ACHN (cell line): Measurements from ENCODE around the gene ARHGAP11B.
"Not testable (repeated sequence)": the region's sequence is repeated elsewhere in the genome, so short reads cannot be mapped to it uniquely, and the experiment has no call there.

Source experiments
- DNase-seq: peaks from one replicate; pipeline ENCODE4 v3.0.0-alpha.2; 2015
- in situ Hi-C: cut with HindIII; loops from 2 replicates; pipeline ENCODE4 v1.10.0; 2017; ENCODE audit warnings: low sequenced_read_pairs, low pct_ligation_motif_present, low pct_unique_long_range_greater_than_20kb

Gene ARHGAP11B

DNA sequence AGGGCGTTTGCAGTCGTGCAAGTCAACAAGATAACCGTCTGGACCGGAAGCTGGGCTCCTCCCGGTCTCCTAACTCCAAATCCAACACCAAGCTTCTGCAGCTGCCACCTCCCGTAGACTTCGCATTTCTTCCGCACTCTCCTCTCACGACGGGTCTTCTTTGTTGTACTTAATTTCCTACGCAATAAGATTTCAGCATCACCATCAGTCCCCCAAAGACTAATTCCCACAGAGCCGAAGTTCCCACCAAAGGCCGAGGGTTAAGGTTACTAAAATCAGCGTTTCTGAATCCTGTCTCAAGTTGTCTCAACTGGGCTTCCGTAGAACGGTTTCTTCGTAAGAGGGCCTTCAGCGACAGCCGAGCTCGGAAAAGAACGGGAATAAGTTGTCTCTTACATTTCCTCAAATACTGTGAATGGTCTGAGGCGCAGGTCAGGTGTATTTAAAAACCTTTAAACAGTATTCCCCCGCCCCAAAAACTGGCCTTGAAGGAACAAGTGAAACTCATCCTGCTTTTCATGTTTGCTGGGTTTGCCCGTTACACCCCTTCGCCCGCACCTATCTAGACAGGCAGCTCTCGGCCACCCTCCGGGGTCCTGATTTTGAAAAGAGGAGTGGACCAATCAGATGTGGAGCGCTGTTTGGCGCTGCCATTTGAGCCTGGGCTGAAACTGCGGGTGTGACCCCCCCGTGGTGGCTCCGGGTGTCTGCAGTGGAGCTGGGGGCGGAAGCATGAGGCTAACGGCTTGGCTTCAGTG is at the start of gene ARHGAP11B:
ARHGAP11B (plus strand) TSS at position 693 of the 758 bp plus-strand sequence.
- in situ Hi-C loops: not testable (repeated sequence)
- peak; percentile 93 for DNase-seq

DNA sequence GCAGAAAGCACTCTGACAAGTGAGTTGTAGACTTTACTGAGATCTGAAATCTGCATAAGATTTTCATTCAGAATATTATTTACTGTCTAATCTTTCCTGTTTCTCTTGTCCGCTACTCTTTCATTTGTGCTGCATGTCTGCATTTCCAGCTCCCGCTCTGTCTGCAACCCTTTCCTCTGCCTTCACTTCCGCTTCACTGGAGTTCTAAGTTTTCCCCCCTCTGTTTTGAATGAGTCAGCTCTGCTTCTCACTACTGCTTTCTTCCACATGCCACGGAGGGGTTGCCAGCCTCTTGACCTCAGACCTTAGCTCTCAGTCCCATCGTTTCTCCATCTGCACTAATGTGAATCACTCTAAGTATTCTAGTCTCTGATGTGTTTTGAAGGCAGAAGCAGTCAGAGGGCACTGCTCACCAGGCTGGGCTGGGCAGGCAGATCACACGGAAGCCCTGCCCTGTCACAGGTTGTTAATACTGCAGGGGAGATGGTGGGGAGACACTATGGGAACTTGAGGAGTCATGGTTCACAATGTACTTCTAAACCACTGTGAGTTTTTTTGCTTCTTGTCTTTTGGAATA is 46.4 kb upstream of the ARHGAP11B start:
- in situ Hi-C loops, DNase-seq: not testable (repeated sequence)

DNA sequence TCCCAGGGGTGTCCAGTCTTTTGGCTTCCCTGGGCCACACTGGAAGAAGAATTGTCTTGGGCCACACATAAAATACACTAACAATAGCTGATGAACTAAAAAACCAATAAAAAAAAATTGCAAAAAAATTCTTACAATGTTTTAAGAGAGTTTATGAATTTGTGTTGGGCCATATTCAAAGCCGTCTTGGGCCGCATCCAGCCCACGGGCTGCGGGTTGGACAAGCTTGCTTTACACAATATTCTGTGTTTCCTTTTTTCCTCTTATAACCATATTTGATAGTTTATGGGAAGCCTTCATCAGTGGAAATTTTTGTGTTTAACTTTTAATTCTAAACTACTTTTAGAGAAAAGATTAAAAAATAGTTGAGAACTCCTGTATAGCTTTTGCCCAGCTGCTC is 45.2 kb upstream of the ARHGAP11B start:
- in situ Hi-C loops, DNase-seq: not testable (repeated sequence)

DNA sequence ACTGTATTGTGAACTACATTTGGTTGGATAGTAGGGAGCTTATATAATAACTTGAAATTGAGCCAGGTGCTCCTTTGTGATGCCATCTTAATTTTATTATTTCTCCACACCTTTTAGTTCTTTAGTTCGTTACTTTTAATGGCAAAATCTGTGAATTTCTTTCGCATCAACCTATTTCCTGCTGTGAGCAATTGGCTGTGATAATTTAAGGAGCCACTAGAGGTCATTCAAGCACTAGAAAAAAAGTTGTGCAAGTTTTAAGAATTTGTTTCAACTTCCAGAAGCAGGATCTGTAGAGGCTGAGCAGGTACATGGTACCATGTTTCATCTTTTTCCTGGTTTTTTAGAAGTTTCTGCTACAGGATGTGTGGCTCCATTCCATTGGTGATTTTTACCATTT is 27.0 kb upstream of the ARHGAP11B start:
- DNase-seq, in situ Hi-C loops: not testable (repeated sequence)

DNA sequence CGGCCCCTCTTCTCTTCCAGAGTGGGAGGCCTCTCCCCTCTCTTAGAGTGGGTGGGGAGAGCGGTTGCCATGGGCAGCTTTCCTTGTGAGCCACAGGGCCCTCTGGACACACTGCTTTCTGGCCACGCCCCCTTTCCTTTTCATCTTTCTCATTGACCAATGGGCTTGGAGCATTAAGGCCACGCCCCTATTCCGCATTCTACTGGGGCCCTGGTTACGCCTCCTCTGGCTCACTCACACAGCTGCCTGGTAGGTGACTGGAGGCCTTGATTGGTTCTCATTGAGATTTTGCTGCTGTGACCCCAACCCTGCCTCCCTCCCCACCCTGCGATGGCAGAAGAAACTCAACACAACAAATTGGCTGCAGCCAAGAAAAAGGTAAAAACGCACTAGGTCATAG is 22.1 kb upstream of the ARHGAP11B start, which contains the start of gene GOLGA8H:
GOLGA8H (plus strand) TSS at position 233 of the 400 bp plus-strand sequence; CDS start at position 331, 98 bp downstream.
- in situ Hi-C loops, DNase-seq: not testable (repeated sequence)

DNA sequence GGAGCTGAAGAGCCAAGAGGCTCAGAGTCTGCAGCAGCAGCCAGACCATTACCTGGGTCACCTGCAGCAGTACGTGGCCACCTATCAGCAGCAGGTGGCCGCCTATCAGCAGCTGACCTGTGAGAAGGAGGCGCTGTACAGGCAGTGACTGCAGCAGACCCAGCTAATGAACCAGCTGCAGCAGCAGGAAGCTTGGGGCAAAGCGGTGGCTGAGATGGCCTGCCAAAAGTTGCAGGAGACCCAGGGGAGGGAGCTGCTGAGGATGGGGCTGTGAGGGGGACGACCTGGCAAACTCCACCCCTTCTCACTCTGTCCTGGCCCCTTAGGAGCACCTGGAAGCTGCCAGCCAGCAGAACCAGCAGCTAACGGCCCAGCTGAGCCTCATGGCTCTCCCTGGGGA is 13.7 kb upstream of the ARHGAP11B start:
- in situ Hi-C loops, DNase-seq: not testable (repeated sequence)

DNA sequence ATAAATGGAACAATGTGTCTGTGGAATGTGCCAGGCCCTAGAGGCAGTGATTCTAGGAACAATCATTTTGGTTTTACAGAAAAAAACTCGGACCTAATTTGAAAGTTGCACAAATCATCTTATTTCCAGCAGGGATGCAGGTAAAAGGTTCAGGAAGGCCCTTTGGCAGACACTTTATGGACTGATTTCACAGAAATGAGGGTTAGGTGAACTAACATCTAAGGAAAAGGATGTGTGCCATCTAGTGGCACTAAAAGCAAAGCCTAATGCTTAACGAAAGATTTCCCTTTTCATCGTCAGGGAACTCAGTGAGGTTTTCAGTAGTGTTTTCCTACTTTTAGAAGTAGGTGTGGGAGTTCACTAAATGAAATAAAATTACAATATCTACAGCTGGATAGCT is 4.6 kb upstream of the ARHGAP11B start:
- in situ Hi-C loops: not testable (repeated sequence)
- DNase-seq: peak; percentile 9

DNA sequence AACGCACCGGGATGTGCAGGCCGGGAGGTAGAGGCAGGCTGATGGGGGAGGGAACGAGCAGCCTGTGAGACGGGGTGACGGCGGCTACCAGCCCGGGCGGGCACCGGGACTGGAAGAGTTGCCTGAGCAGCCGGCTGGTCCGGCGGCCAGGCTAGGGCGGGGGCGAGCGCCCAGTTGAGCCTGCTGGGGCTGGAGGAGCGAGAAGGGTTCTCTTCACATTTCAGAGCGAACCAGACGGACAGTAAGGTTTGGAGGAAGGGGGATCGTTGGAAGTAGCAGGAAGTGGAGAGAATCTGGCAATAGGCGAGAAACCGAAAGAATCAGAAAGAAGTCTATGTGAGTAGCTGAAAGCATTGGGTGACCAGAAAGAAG is 252 bp downstream of the ARHGAP11B start:
- in situ Hi-C loops: not testable (repeated sequence)
- DNase-seq: peak; percentile 30

DNA sequence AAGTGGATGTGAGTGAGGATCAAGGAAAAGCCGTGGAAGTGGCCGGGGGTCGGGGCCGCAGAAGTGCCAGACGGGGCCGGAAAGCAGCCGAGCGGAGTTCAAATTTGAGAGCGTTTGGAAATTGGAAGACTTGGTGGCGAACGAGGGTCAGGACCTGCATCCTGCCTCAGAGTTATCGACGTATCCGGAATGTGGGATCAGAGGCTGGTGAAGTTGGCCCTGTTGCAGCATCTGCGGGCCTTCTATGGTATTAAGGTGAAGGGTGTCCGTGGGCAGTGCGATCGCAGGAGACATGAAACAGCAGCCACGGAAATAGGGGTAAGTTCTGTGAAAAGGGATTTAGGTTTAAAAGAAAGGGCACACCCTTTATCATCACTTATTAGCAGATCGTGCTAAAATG is 704 bp downstream of the ARHGAP11B start:
- in situ Hi-C loops: not testable (repeated sequence)
- DNase-seq: peak; percentile 19

DNA sequence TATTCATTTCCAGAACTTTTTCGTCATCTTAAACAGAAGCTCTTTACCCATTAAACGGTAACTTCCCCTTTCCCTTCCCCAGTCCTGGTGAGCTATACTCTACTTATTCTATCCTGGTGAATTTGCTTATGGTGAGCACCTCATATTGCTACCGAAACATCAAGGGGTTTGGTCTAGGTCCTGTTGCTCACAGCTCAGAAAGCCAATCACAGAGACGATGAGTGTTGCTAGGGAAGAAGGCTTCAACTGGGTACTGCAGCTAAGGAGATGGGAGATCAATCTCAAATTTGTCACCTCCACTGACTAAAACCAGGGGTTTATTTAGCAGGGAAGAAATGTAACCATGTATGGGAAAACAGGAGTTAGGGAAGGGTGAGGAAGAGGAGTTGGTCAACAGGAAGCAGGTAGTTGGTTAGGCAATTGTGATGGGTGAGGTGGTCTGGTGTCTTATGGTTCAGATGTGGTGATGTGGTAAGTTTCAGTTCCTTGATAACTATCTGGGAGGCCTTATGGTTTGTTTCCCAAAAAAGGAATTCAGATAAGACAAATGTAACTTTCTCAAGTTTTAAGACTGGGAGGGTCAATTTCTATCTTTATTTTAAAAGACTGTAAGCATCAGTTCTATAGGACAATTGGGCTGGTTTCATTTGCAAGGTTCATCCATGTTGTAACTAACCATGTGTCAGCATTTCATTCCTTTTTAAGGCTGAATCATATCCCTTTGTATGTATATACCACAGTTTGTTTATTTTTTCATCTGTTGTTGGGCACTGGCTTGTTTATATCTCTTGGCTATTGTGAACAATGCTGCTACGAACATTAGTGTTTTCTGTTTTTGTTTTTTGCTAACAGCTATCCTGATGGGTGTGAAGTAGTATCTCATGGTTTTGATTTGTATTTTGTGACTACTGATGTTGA is 24.3 kb downstream of the ARHGAP11B start:
- no peak for DNase-seq
- in situ Hi-C loops: no loop called here

DNA sequence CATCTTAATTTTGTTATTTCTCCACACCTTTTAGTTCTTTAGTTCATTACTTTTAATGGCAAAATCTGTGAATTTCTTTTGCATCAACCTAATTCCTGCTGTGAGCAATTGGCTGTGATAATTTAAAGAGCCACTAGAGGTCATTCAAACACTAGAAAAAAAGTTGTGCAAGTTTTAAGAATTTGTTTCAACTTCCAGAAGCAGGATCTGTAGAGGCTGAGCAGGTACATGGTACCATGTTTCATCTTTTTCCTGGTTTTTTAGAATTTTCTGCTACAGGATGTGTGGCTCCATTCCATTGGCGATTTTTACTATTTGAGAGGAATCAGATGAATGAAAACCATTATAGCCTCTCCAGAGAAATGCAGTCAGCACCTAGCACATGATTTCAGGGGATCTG is 35.2 kb downstream of the ARHGAP11B start:
- in situ Hi-C loops: not testable (repeated sequence)
- DNase-seq: peak; percentile 9

DNA sequence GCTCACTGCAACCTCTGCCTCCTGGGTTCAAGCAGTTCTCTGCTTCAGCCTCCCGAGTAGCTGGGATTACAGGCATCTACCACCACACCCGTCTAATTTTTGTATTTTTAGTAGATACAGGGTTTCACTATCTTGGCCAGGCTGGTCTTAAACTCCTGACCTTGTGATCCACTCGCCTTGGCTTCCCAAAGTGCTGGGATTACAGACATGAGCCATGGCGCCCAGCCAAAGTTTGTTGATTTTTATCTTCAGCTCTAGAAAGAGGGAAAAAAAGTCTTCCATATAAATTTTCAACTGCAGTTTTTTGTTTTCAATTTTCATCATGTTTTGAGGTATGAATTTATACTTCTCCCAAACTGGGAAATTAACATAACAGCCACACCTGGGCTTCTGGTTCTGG is 43.7 kb downstream of the ARHGAP11B start:
- DNase-seq, in situ Hi-C loops: not testable (repeated sequence)

DNA sequence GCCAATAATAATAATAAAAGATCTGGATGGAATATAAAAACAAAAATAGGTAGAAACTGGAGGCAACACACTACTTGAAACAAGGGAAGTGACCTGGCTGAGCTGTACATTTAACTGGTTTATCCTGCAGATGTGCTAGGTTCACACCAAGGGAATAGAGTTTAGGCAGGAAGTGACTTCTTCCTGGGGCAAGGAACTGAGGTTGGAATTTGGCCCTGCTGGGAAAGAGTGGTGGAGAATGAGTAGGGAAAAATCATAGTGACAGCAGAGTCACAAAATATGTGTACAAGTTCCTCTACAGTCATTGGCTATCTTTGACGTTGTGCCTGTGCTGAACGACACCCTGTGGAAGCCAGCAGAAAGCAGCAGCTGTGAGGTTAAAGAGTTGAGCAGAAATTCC is 44.1 kb downstream of the ARHGAP11B start:
- no peak for DNase-seq
- in situ Hi-C loops: no loop called here

DNA sequence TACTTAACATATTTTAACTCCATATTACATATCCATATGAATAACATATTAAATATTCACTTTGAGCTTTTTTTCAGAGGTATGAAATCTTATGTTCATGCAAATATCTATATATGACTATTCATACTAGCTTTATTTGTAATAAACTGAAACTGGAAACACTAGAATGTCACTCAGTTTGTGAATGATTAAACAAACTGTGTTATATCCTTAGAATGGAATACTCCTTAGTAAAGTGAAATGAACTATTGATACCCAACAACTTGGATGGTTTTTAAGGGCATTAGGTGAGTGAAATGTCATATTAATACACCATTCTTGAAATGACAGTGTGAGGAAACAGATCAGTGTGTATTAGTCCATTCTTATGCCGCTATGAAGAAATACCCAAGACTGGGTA is 45.4 kb downstream of the ARHGAP11B start:
- in situ Hi-C loops: no loop called here
- no peak for DNase-seq

DNA sequence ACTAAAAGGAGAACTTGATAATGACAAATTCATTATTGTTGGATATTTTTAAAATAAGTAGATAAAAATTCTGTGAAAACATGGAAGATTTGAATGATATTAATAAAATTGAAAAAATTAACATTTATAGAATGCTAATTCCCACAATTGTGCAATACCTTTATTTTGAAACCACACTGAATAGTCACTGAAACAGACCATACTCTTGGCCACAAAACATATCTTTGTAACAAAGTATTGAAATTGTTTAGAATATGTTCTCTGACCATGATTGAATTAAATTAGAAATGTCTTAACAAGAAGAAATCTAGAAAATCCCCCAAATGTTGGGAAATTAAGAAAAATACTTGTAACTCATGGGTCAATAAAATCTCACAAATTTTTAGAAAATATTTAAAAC is 49.2 kb downstream of the ARHGAP11B start:
- in situ Hi-C loops: no loop called here

DNA sequence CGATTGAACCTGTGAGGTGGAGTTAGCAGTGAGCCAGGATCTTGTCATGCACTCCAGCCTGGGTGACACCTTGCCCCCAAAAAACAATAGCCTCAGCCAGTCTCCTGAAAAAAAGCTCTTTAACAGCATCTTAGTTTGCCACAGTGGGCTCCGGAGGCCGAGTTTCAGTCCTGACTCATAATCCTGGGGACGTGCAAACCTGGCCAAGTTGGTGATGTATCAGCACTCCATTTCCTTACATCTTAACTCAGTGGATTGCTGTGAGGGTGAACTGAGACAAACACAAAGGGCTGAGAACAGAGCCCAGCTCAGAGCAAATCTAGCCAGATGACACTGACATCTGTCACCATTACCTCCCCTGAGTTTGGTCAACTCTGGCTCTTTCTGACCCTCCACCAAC is 50.0 kb downstream of the ARHGAP11B start:
- DNase-seq, in situ Hi-C loops: not testable (repeated sequence)

More for the DNA sequence above, 49.2 kb downstream of the ARHGAP11B start:
- DNase-seq: no peak

DNA sequence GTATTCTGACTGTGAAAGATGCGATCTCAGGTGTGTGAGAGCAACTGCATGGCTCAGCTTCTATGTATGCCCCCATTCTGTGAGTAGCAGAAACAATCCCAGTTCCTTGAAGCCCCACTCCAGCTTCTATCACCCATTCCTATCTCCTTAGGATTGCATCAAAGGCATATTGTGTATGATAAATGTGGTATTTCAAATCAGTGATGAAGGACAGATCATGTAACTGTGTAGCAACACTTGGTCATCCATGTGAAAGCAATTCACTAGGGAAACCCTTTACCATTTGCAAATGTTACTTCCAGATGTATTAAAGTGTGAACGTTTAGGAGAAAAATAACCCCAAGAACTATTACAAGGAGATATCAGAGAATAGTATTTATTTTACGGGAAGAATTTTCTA is 55.1 kb downstream of the ARHGAP11B start:
- in situ Hi-C loops, DNase-seq: not testable (repeated sequence)

DNA sequence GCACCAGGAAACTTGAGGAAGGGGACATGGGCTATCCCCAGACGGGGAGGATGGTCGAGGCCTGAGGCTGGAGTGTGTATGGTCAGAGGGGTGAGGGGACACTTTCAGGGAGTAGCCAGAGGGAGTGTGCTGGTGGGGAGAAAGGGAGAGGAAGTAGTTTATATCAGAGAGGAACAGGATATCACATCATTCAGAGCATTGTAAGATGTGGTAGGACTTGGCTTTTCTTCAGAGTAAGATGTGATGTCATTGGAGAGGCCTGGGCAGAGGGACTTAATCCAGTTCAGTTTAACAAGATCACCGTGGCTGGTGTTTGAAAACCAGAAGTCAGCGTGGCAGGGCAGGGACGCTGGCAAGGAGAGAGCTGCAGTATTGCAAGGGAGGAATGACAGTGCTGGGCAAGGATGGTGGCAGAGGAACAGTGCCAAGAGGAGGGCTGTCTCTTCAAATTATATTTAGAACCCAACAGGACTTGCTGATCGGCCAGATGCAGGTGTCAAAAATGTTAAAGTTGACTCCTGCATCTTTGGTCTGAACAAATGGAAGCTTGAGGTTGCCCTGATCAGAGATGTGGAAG is 59.9 kb downstream of the ARHGAP11B start:
- in situ Hi-C loops, DNase-seq: not testable (repeated sequence)

DNA sequence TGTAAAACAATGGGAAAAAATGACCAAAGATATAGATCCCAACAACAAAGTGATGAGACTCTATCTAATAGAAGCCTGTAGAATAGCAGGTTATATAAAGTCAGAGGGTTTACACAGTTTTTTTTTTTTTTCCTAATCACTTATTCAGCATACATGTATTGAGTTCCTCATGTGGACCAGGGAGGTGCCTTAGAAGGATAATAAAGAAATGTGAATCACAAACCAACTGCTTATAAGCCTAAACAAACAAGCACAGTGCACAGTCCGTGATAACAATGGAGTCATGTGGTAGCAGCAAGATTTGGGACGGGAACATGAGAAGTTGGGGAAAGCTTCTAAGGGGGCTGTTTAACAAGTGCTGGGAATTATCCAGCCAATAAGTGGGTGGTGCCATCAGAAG is 60.7 kb downstream of the ARHGAP11B start:
- in situ Hi-C loops, DNase-seq: not testable (repeated sequence)
